Measurements from ENCODE around the gene CLEC11A.
"Not testable (repeated sequence)": the region's sequence is repeated elsewhere in the genome, so short reads cannot be mapped to it uniquely, and the experiment has no call there.

The CLEC11A gene

DNA sequence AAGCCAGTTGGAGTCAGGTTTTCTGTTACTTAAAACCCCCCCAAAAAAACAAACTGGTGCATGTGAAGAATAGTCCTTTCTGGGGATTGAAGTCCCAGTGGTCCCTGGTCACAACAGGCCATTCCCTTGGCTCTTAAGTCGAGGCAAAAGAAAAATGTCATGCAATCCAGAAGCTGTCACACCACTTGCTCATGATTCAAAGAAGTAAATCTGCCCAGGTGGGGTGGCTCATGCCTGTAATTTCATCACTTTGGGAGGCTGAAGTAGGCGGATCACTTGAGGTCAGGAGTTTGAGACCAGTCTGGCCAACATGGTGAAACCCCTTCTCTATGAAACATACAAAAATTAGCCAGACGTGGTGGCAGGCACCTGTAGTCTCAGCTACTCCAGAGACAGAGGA, 38.3 kb downstream of the CLEC11A start:
- not testable (repeated sequence) for DNase-seq

DNA sequence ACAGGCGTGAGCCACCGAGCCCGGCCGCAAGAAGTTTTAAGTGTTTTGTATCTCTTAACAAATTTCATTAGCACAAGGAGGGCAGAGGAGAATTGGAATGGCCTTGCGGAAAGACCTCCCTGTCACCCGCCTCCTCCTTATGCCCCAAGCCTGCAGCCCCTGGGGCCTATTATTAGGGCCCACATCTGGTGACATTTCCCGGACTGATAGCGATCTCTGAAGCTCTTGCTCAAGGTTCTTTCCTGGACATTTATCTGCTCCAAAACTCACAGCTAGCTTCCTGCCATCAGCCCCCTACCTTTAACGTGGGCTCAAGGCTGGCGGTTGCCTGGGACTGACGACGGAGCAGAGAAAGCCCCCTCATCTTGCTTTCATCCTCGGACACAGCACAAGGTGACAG, 40.4 kb downstream of the CLEC11A start:
- DNase-seq, result not testable (repeated sequence)

DNA sequence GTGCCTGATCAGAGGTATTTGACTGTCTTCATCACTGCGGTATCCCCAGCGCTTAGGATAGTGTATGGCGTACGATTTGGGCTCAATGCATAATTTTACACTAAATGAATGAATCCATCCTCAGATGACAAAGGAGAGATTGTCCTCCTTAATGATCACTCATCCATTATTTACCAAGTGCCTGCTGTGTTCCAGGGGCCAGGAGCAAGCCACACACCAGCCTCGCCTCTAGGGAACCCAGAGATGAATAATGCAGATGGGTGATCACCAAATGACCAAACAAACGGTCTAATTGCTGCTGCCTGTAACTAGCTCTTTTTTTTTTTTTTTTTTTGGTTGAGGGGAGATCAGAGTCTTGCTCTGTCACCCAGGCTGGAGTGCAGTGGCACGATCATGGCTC, 41.2 kb downstream of the CLEC11A start:
- no peak for DNase-seq

DNA sequence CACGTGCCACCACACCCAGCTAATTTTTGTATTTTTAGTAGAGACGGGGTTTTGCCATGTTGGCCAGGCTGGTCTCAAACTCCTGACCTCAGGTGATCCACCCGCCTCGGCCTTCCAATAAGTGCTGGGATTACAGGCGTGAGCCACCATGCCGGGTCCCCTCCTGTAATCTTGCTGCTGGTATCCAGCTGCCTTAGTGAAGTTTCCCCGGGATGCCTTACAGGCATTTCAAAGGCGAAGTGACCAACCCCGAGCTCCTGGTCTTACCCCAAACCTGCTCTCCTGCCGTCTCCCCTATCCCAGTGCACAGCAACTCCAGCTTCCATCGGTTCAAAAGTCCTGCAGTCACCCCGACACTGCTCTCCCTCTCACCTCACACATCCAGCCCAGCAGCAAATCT, 43.6 kb downstream of the CLEC11A start:
- not testable (repeated sequence) for DNase-seq

DNA sequence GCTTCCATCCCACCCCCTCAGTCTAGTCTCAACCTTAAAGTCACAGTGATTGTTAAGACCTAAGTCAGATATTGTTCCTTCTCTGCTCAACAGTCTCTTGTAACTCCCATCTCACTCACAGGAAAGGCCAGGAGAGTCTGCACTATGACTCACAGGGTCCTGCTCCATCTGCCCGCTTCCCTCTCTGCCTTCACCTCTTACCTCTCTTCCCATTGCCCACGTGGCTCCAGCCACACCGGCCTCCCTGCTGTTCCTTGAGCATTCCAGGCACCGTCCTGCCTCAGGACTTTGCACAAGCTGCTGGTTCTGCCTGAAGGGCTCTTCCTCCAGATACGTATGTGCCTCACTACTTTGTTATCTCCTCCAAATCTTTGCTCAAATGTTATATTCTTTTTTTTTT, 44.1 kb downstream of the CLEC11A start:
- DNase-seq, result not testable (repeated sequence)

DNA sequence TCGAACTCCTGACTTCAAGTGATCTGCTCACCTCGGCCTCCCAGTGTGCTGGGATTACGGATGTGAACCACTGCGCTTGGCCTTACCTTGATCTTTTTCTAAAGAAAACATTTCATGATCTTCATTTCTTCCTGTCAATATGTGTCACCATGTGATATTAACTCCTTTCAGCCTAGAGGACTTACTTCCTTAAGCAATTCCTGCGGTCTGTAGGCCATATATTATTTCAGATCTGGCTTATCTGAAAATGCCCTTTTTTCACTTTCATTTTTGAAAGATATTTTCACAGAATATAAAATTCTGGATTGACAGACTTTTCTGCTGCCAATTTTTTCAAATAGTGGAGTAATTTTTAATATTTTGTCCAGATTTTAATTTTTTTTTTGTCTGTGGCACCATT, 45.1 kb downstream of the CLEC11A start:
- no peak for DNase-seq

DNA sequence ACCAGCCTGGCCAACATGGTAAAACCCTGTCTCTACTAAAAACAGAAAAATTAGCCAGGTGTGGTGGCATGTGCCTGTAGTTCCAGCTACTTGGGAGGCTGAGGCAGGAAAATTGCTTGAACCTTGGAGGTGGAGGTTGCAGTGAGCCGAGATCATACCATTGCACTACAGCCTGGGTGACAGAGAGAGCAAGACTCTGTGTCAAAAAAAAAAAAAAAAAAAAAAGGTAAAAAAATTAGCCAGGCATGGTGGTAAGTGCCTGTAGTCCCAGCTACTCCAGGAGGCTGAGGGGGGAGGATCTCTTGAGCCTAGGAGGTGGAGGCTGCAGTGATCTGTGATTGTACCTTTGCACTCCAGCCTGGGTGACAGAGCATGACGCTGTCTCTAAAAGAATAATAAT, 47.0 kb downstream of the CLEC11A start, which contains the start of gene GPR32:
GPR32 (plus strand) TSS at position 301 of the 400 bp plus-strand sequence. CDS start 137 bp downstream, outside the sequence.
- DNase-seq, result not testable (repeated sequence)

DNA sequence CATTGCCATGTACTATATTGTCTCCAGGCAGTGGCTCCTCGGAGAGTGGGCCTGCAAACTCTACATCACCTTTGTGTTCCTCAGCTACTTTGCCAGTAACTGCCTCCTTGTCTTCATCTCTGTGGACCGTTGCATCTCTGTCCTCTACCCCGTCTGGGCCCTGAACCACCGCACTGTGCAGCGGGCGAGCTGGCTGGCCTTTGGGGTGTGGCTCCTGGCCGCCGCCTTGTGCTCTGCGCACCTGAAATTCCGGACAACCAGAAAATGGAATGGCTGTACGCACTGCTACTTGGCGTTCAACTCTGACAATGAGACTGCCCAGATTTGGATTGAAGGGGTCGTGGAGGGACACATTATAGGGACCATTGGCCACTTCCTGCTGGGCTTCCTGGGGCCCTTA, 47.7 kb downstream of the CLEC11A start:
- DNase-seq, result no peak

DNA sequence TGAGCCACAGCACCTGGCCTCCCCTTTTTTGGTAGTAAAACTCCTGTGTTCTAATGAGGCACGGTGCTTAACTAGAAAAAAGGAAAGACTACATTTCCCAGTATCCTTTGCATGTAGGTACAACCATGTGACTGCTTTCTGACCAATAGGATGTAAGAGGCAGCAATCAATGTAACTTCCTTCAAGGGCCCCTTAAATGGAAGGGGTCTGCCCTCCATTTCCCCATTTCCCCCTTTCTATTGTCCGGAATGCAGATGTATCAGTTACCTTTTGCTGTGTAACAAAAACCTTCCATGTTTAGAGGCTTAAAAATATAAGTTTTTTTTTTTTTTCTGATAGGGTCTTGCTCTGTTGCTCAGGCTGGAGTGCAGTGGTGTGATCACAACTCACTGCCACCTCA, 49.3 kb downstream of the CLEC11A start:
- DNase-seq, result no peak

DNA sequence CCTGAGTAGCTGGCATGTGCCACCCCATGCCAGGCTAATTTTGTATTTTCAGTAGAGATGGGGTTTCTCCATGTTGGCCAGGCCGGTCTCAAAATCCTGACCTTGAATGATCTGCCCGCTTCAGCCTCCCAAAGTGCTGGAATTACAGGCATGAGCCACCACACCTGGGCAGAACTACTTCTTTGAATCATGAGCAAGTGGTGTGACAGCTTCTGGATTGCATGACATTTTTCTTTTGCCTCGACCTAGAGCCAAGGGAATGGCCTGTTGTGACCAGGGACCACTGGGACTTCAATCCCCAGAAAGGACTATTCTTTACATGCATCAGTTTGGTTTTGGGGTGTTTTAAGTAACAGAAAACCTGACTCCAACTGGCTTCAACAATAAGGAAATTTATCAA, 49.7 kb downstream of the CLEC11A start:
- DNase-seq, result not testable (repeated sequence)

DNA sequence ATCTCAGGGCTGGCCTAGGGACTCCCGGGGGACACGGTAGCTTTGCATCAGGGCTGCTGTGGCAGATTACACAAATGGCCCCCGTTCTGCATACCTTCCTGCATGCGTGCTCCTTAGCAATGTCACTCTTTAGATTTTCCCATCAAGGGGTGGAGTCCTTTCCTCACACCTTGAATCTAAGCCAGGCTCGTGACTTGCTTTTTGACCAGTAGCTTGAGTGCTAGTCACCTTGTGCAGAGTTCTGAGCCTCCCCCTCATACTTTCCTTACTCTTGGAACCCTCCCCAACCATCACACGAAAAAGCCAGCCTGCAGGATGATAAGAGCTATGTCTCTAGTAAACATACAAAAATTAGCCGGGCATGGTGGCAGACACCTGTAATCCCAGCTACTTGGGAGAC, 50.3 kb downstream of the CLEC11A start:
- DNase-seq, result not testable (repeated sequence)

All from GDM1 (cell line).